Measurements from ENCODE around the gene CLIC6. TPM values are rescaled to one million over a fixed set of nuclear protein-coding genes. Genes with fewer than 3 reads are reported as not detected.

The CLIC6 gene
- total RNA-seq, 2 donors from 2014 or later: 2.8 to 7.3 TPM

DNA sequence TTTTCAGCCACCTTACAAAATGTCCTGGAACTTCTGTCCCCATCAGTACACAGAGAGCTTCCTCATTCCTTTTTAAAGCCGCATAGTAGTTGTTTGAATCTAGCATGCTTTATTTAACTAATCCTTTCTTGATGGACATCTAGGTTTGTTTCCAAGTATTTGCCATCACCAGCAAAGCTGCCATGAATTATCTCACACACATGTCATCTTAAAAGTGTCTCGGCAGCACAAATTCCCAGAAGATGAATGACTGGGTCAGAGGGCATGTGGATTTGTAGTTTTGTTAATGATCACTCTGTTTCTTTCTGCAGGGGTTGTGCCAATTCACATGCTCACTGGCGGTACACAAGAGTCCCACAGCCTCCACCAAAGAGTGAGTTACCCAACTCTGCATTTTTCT is 68.3 kb downstream of the CLIC6 start:
- no peak for DNase-seq (ENCODE audit: low spot score)
- H3K36me3 ChIP-seq: no peaks in the 10 kb centered on the region
- H3K4me3 ChIP-seq: no peak overlapping the region
- H3K27ac ChIP-seq: no peak overlapping the region
- no peak for TF ChIP-seq CTCF (IDR thresholded peaks at IDR 0.05)
- H3K27me3 ChIP-seq (replicated peaks; ENCODE audit: insufficient read depth): no peaks in the 10 kb centered on the region
- H3K9me3 ChIP-seq: no peaks in the 10 kb centered on the region
- no peak for ATAC-seq (ENCODE audit: insufficient number of reproducible peaks, low FRiP score, low read depth)
- no peaks in the 10 kb centered on the region for H3K4me1 ChIP-seq (ENCODE audit: control insufficient read depth in 1 of 2, low read depth in 2 of 2)

DNA sequence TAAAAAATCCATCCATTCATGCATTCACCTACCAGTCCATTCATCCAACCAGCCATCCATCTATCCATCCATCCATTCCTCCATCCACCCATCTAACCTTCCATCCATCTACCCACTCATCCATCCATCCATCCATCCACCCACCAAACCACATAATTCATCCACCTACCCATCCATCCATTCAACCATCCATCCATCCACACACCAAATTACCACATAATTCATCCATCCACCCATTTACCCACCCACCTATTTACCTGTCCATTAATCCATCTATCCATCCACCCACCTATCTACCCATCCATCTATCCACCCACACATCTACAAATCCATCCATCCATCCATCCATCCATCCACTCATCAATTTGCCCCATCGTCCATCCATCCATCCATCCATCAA is 71.4 kb downstream of the CLIC6 start:
- no peak for TF ChIP-seq CTCF (IDR thresholded peaks at IDR 0.05)
- no peaks in the 10 kb centered on the region for H3K4me1 ChIP-seq (ENCODE audit: control insufficient read depth in 1 of 2, low read depth in 2 of 2)

DNA sequence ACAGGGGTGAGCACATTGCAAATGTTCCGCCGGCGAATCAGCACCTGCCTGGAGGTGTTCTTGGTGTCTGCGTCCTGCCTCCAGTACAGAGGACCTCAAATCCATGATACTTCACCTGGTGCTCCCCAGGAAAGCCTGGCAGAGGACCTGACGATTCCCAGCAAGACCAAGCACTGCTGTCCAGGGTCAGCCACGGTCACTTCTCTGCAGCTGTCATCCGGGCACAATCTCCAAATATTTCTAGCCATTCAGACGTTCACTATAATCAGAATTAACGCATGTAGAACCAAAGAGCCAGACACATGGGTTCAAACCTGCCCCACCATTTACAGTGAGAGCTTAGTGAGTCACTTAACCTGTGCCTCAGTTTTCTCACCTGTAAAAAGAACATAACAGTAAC is 74.5 kb downstream of the CLIC6 start:
- H3K4me1 ChIP-seq (ENCODE audit: control insufficient read depth in 1 of 2, low read depth in 2 of 2): no peaks in the 10 kb centered on the region
- DNase-seq (ENCODE audit: low spot score) (no peak), ATAC-seq (ENCODE audit: insufficient number of reproducible peaks, low FRiP score, low read depth) (no peak)
- H3K27me3 ChIP-seq (replicated peaks; ENCODE audit: insufficient read depth): no peaks in the 10 kb centered on the region
- H3K9me3 ChIP-seq: no peaks in the 10 kb centered on the region
- no peak overlapping the region for H3K4me3 ChIP-seq
- no peak for TF ChIP-seq CTCF (IDR thresholded peaks at IDR 0.05)
- no peaks in the 10 kb centered on the region for H3K36me3 ChIP-seq
- no peak overlapping the region for H3K27ac ChIP-seq

More for the DNA sequence above, 71.4 kb downstream of the CLIC6 start:
- H3K4me3 ChIP-seq: no peak overlapping the region
- no peak overlapping the region for H3K27ac ChIP-seq
- H3K36me3 ChIP-seq: no peaks in the 10 kb centered on the region
- no peaks in the 10 kb centered on the region for H3K27me3 ChIP-seq (replicated peaks; ENCODE audit: insufficient read depth)
- no peaks in the 10 kb centered on the region for H3K9me3 ChIP-seq
- no peak for DNase-seq (ENCODE audit: low spot score)
- no peak for ATAC-seq (ENCODE audit: insufficient number of reproducible peaks, low FRiP score, low read depth)

DNA sequence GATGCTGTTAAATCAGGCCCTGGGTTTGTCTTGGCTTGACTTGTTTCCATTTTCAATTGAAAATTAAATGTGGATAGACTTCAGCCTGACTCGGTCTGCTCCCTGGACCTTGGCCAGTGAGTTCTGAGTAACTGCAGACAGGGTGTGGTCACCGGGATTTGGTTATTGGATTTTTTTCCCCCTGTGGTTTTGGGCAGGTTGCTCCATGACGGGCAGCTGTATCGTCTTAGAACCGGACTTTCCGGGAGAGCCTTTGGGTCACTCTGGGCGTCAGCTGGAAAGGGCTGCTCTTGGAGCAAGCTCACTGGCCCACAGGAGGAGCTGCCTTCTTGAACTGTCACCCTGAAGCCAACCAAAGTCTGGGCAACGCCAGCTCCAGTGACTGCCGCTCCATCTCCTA is 75.0 kb downstream of the CLIC6 start:
- DNase-seq (ENCODE audit: low spot score) (no peak), ATAC-seq (ENCODE audit: insufficient number of reproducible peaks, low FRiP score, low read depth) (no peak)
- no peak for TF ChIP-seq CTCF (IDR thresholded peaks at IDR 0.05)
- H3K4me1 ChIP-seq (ENCODE audit: control insufficient read depth in 1 of 2, low read depth in 2 of 2): no peaks in the 10 kb centered on the region
- H3K36me3 ChIP-seq: no peaks in the 10 kb centered on the region
- no peak overlapping the region for H3K27ac ChIP-seq
- H3K27me3 ChIP-seq (replicated peaks; ENCODE audit: insufficient read depth): no peaks in the 10 kb centered on the region
- H3K9me3 ChIP-seq: no peaks in the 10 kb centered on the region
- H3K4me3 ChIP-seq: no peak overlapping the region

- no peak overlapping the region for H3K27ac ChIP-seq
- no peaks in the 10 kb centered on the region for H3K36me3 ChIP-seq
- TF ChIP-seq CTCF (IDR thresholded peaks at IDR 0.05): no peak
- ATAC-seq (ENCODE audit: insufficient number of reproducible peaks, low FRiP score, low read depth) (no peak), DNase-seq (ENCODE audit: low spot score) (no peak)
- no peaks in the 10 kb centered on the region for H3K27me3 ChIP-seq (replicated peaks; ENCODE audit: insufficient read depth)
- H3K9me3 ChIP-seq: no peaks in the 10 kb centered on the region
- no peaks in the 10 kb centered on the region for H3K4me1 ChIP-seq (ENCODE audit: control insufficient read depth in 1 of 2, low read depth in 2 of 2)
- H3K4me3 ChIP-seq: no peak overlapping the region
These were observed 76.0 kb downstream of the CLIC6 start for GRCh38 chr21:34744801-34745200.
